Measurements from ENCODE around the gene SPPL3.

SPPL3 gene

GRCh38 chr12:120872487-120872886, 31.7 kb downstream of the SPPL3 start:
- no peak for DNase-seq

- no peak for DNase-seq
Measured at GRCh38 chr12:120870415-120870814, 33.7 kb downstream of the SPPL3 start.

- no peak for DNase-seq
Measured at GRCh38 chr12:120869376-120869775, 34.8 kb downstream of the SPPL3 start.

- no peak for DNase-seq
Measured at GRCh38 chr12:120866108-120866507, 38.0 kb downstream of the SPPL3 start.

- no peak for DNase-seq
Measured at GRCh38 chr12:120865098-120865497, 39.1 kb downstream of the SPPL3 start.

GRCh38 chr12:120862664-120863063, 41.5 kb downstream of the SPPL3 start:
- no peak for DNase-seq

- DNase-seq, result no peak
Measured at GRCh38 chr12:120861074-120861795, 42.9 kb downstream of the SPPL3 start.

- no peak for DNase-seq
Measured at GRCh38 chr12:120858306-120859088, 45.7 kb downstream of the SPPL3 start.

- no peak for DNase-seq
Measured at GRCh38 chr12:120856980-120857379, 47.2 kb downstream of the SPPL3 start.

GRCh38 chr12:120855823-120856588, 48.2 kb downstream of the SPPL3 start:
- no peak for DNase-seq

- DNase-seq, result no peak
Measured at GRCh38 chr12:120854804-120855203, 49.4 kb downstream of the SPPL3 start.

GRCh38 chr12:120853188-120853587, 51.0 kb downstream of the SPPL3 start:
- no peak for DNase-seq

GRCh38 chr12:120851944-120852343, 52.2 kb downstream of the SPPL3 start:
- no peak for DNase-seq

GRCh38 chr12:120851444-120851843, 52.7 kb downstream of the SPPL3 start:
- no peak for DNase-seq

- DNase-seq, result no peak
Measured at GRCh38 chr12:120849765-120850164, 54.4 kb downstream of the SPPL3 start.

- DNase-seq, result no peak
Measured at GRCh38 chr12:120847814-120848213, 56.3 kb downstream of the SPPL3 start.

- no peak for DNase-seq
Measured at GRCh38 chr12:120847392-120847791, 56.8 kb downstream of the SPPL3 start.

- no peak for DNase-seq
Measured at GRCh38 chr12:120846721-120847120, 57.4 kb downstream of the SPPL3 start.

GRCh38 chr12:120845696-120846095, 58.5 kb downstream of the SPPL3 start:
- DNase-seq, result no peak

GRCh38 chr12:120844768-120845449, 59.2 kb downstream of the SPPL3 start:
- no peak for DNase-seq

GRCh38 chr12:120844297-120844696, 59.9 kb downstream of the SPPL3 start:
- no peak for DNase-seq

- no peak for DNase-seq
Measured at GRCh38 chr12:120843472-120843871, 60.7 kb downstream of the SPPL3 start.

- DNase-seq, result no peak
Measured at GRCh38 chr12:120842595-120842994, 61.6 kb downstream of the SPPL3 start.
